ENCODE results near the gene EIF3B.
A peak's percentile ranks its signal among the peaks of the same experiment; 100 is the strongest.

Gene EIF3B

DNA sequence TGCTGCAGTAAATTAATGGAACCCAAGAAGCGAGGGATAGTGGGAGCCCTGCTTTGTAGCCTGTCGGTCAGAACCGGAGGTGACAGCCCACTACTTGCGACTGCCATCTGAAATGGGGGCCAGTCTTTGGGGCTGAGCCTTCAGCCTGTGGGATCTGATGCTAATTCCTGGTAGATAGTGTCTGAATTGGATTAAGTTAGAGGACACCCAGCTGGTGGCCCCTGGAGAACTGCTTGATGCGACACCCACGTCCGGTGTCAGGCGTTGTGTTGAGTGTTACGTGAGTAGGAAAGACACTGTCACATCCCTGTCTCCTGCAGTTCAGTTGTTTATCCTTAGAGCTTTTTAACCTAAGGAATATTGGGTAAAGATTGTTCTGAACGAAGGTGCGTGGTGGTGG lies 5.0 kb downstream of the EIF3B start:
- H3K4me3 ChIP-seq (ENCODE audit: low read depth, low read length) = no peak overlapping the region
- TF ChIP-seq, protein P1, sequence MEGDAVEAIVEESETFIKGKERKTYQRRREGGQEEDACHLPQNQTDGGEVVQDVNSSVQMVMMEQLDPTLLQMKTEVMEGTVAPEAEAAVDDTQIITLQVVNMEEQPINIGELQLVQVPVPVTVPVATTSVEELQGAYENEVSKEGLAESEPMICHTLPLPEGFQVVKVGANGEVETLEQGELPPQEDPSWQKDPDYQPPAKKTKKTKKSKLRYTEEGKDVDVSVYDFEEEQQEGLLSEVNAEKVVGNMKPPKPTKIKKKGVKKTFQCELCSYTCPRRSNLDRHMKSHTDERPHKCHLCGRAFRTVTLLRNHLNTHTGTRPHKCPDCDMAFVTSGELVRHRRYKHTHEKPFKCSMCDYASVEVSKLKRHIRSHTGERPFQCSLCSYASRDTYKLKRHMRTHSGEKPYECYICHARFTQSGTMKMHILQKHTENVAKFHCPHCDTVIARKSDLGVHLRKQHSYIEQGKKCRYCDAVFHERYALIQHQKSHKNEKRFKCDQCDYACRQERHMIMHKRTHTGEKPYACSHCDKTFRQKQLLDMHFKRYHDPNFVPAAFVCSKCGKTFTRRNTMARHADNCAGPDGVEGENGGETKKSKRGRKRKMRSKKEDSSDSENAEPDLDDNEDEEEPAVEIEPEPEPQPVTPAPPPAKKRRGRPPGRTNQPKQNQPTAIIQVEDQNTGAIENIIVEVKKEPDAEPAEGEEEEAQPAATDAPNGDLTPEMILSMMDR (IDR thresholded peaks at IDR 0.05; ENCODE audit: borderline replicate concordance, insufficient read depth, low read depth, low read length) = no peak

DNA sequence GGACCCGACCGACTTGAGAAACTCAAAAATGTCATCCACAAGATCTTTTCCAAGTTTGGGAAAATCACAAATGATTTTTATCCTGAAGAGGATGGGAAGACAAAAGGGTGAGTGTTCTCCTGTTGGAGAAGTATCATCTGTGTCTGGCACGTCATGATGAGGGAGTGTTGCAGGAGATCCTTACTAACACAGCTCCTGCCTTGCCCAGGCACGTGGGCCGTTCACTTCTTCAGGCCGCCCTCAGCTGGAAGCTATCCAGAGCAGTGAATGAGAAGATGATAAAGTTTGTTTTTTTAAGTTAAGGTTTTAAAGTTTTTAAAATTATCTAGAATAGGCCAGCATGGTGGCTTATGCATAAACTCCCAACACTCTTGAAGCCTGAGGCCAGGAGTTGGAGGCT lies 6.2 kb downstream of the EIF3B start:
- TF ChIP-seq, protein P1 (IDR thresholded peaks at IDR 0.05; ENCODE audit: borderline replicate concordance, insufficient read depth, low read depth, low read length) = no peak
- H3K4me3 ChIP-seq (ENCODE audit: low read depth, low read length) = no peak overlapping the region

DNA sequence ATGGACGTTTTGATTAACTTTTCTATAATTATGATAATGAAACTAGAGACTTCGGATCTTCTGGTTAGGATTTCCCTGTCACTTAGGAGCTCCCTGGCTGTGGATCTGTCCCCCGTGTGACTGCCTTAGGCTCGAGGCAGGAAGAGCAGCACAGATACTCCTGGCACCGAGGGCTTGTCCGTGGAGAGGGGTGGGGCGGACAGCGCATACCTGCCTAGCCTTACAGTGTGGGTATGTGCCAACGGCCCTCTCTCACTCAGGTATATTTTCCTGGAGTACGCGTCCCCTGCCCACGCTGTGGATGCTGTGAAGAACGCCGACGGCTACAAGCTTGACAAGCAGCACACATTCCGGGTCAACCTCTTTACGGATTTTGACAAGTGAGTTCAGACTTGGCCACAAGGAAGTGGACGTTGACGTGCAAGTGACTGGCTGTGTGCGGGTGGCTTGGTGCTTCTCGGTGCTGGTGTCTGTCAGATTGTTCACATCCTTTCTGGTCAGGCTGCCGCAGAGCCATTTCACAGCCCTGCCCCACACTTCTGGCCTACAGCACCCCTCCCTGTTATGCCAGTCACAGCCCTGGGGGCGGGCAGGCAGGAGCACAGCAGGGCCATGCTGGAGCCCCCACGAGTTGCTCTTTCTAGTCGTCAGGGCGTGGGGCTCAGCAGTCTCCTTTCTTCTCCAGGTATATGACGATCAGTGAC lies 7.9 kb downstream of the EIF3B start:
- TF ChIP-seq, protein P1 (IDR thresholded peaks at IDR 0.05; ENCODE audit: borderline replicate concordance, insufficient read depth, low read depth, low read length) = no peak
- no peak overlapping the region for H3K4me3 ChIP-seq (ENCODE audit: low read depth, low read length)

DNA sequence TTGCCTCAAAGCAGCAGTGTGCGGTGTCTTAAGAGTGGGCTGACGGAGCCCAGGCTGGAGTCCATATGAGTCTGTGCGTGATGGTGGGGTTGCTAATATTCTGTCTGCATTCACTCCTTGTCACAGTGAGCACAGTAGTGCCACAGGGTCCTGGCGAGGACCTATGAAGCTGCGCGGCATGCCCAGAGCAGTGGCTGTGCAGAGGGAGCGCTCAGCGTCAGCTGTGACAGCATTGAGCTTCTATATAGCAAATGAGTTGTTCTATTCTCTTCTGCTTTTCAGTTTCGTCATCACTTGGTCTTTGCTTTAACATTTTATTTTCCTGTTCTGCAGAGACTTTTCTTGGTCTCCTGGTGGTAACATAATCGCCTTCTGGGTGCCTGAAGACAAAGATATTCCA lies 14.5 kb downstream of the EIF3B start:
- H3K4me3 ChIP-seq (ENCODE audit: low read depth, low read length) = no peak overlapping the region
- TF ChIP-seq, protein P1 (IDR thresholded peaks at IDR 0.05; ENCODE audit: borderline replicate concordance, insufficient read depth, low read depth, low read length) = no peak

DNA sequence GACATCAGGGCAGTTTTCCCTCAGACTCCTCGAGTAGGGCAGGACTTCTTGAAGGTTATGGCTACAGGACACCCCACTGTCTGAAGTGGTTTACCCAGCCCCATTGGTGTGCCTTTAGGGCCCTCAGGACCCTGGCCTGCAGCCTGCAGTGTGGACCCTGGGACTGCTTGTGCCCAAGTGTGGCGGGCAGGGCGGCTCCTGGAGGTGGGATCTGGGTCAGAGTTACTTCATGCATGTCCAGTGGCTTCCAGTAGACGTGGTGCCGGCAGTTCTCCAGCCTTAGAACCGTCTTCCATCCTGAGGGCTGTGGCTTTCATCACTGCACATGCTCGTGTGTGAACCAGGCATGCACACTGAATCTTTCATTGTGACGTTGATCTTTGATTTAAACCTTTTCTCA lies 16.7 kb downstream of the EIF3B start:
- TF ChIP-seq, protein P1 (IDR thresholded peaks at IDR 0.05; ENCODE audit: borderline replicate concordance, insufficient read depth, low read depth, low read length) = no peak
- no peak overlapping the region for H3K4me3 ChIP-seq (ENCODE audit: low read depth, low read length)

DNA sequence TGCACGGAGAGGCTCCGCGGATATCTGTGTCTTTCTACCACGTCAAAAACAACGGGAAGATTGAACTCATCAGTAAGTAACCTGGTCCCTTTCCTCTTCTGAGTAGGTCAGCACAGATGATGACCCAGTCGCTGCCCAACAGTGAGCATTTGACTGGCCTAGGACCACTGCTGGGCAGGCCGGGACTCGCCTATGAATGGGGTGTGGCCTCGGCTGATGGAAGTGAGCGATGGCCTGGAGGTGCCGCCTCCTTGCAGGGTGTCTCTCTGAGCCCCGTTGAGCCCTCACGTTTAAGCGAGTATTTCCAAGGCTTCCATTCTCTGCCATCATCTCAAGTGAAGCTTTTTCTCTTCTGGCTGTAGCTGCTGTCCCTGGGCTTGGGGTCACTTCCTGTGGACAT lies 18.1 kb downstream of the EIF3B start:
- H3K4me3 ChIP-seq (ENCODE audit: low read depth, low read length) = no peak overlapping the region
- TF ChIP-seq, protein P1 (IDR thresholded peaks at IDR 0.05; ENCODE audit: borderline replicate concordance, insufficient read depth, low read depth, low read length) = 0 out of 2 replicates have a peak, but pooled peaks have one; percentile 0

DNA sequence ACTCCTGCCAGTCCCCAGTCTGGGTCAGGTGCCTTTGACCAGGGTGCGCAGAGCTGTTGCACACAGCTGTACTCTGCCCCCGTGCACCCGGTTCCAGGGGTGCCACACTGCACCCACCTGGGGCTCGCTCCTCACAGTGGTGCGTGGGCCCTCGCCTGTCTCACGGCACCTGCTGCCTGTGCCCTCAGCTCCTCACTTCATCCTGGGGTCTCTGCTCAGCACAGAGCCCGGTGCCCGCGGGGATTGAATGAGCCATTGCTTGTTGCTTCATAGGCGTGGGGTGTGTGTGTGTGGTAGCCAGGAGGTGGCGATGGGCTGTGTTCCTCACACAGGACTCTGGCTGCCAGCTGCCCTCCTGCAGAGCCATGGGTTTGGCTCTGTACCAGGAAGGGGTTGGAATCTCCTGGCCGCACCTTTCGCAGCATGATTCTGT lies 18.5 kb downstream of the EIF3B start:
- TF ChIP-seq, protein P1 (IDR thresholded peaks at IDR 0.05; ENCODE audit: borderline replicate concordance, insufficient read depth, low read depth, low read length) = no peak
- H3K4me3 ChIP-seq (ENCODE audit: low read depth, low read length) = no peak overlapping the region
